NCI-H446 treated with DMSO at 0.1 percent for 48 hours (cell line): ENCODE data around the gene IGSF22.

Experiments
- DNase-seq: peaks from one replicate; lab custom pipeline; 2025; lab: John Stamatoyannopoulos, UW

IGSF22 gene

GRCh38 chr11:18726040-18726439 lies at the start of gene IGSF22:
Gene IGSF22, minus strand, starts transcription at chr11:18726188. Its CDS starts 1,952 bp downstream, at chr11:18724236.
- DNase-seq = no peak

GRCh38 chr11:18774801-18775200 lies 48.8 kb upstream of the IGSF22 start:
- no peak for DNase-seq

GRCh38 chr11:18773681-18774080 lies 47.7 kb upstream of the IGSF22 start:
- no peak for DNase-seq

- DNase-seq = no peak
Observed at GRCh38 chr11:18773104-18773503, 47.1 kb upstream of the IGSF22 start.

- DNase-seq = no peak
Observed at GRCh38 chr11:18772211-18772610, 46.2 kb upstream of the IGSF22 start.

GRCh38 chr11:18771266-18772035 lies 45.5 kb upstream of the IGSF22 start:
- no peak for DNase-seq

DNA sequence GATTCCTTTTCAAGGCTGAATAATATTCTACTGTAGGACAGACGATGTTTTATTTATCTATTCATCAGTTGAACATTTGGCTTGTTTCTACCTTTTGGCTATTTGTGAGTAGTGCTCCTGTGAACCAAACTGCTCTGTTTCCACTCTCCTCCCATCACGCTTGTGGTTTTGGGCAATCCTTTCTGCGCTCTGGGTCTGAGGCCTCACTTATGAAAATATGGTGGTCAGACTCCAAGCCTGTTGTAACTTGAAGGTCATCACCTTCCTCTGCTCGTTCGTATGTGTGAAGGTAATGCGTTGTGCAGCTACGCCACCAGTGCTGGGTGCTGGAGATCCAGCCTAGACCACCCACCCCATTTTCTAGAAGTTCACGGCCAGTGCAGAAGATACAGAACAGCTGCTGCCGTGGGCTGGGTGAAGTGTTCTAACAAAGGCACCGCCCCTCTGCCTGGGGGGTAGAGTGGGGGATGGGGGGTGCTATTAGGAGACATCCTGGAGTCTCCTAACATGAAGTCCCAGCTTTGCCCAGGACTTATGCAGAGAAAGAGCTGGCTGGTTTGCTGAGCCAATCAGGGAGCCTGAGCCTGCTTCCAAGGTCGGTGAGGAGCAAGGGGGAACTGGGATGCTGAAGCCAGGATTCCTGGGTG lies 44.6 kb upstream of the IGSF22 start:
- no peak for DNase-seq

DNA sequence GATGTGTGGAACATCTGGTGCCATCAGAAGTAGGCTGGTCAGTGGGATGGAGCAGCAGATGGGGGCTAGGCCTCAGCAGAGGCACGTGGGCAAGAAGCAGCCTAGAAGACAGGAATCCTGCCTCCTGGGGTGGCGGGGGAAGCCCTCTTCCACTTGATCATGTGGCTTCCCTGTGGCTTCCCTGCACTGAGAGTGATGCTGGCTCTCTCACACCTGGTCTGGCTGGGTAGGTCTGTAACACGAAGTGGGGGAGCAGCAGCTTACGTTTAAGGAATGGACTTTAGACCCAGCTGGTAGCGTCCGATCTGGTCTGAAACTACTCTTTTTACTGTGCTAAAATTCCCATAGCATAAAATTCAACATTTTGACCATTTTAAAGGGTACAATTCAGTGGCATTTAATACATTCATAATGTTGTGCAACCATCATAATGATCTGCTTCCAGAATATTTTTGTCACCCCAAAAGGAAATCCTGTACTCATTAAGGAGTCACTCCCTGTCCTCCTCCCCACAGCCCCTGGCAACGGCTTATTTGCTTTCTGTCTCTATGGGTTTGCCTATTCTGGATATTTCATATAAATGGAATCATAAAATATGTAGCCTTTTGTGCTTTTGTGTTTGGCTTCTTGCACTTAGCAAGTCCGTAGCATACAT lies 43.9 kb upstream of the IGSF22 start:
- DNase-seq = no peak

GRCh38 chr11:18768978-18769377 lies 43.0 kb upstream of the IGSF22 start:
- no peak for DNase-seq

DNA sequence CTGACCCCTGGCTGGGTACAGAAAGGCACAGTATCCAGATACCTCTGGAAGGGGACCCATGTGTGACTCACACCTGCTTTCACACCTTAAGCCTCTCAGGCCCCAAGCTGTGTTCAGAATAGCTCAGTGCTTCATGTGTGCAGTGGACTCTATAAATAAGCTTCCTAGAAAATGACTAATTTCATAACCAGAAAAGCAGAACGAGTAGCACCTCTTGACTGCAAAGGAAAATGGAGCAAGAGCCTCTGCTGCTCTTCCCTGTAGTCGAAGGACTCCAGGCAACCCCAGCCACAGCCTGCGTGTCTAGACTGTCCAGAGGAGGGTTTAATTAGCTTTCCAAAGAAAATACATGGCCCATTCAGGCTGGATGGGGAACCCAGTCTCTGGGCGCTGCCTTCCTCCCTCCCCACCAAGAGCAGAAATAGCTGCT lies 42.5 kb upstream of the IGSF22 start:
- DNase-seq = no peak

DNA sequence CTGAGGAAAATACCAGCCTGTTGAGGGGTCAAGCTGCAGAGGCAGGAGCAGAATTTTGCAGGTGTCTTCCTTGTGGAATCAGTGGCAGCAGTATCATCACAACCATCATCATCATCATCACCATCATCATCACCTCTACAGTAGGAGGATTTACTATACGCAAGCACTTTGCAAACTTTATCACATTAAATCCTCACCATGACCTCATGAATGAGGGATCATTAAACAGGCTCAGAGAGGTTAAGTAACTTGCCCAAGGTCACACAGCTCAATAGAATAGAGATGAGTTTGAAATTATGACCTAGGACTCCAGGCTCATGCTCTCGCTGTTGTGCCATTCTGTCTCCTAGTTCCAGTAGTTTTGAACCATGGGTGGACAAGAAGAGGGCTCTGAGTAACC lies 40.0 kb upstream of the IGSF22 start:
- no peak for DNase-seq

DNA sequence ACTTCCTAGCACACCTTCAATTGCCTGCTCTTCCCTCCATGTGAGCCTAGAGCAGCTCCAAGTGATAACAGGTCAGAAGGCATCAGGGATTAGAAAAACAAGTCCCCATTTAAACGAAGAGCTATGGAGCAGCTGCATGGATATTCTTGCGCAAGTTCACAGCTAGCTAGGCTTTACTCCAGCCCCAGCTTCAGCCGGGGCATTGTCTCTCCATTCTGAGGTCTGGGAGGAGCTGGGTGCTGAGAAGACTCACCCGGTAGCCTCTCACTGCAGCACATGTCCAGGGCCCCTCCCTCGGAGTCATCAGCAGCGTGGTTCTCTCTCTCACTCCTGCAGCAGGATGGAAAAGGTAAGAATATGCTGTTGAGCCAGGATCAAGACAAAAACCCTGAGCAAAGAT lies 39.6 kb upstream of the IGSF22 start:
- no peak for DNase-seq

DNA sequence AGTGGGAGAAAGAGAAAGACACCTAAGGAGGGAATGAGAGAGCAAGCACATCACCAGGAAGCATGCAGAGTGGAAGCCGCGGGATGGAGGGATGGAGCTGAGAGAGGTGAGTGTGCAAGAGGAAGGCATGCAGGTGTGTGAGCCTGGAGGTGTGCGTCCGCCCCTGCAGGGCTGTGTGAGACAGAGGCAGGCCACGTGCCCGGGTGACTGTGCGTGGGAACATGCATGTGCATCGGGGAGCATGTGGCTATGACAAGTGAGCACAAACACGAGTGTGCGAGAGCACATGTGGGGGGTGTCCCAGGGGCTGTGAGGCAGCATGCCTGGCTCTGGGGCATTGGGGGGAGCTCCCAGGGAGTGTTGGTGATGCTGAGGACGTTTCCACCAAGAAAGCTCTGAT lies 35.8 kb upstream of the IGSF22 start:
- no peak for DNase-seq

DNA sequence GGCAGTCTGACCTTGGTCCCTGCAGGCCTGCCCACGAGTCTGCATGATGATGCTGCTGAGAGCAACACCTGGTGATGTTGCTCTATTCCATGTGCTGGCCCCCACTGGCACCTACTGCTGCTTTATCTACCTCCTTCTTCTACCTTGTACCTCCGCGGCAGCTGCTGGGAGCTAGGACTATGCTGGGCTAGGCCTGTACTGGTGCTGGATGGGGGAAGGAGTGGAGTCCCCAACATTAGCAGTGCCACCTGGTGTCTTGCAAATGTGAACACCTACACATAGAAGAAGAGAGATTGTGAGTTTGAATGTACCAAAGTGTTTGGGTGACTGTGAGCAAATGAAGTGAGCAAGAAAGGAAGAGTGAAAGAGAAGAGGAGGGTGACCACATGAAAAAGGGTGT lies 35.2 kb upstream of the IGSF22 start:
- no peak for DNase-seq

DNA sequence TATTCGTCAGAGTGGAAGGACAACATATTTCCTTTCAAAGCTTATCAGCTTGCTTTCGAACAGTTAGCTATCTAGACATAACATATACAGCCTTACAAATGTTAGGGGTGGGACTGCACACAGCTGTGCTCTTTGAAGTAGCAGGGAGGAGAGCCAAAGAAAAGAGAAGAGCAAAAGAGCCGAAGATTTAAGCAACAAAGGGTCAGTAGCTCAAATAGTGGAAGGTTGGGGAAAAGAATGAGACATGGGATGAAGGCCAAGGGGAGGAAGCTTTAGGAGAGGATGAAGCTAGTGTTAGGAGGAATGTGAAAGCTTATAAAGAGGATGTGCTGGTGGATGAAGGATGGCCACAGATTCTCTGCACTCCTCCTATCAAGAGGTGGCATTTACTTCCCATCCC lies 31.8 kb upstream of the IGSF22 start:
- no peak for DNase-seq

GRCh38 chr11:18756889-18757288 lies 30.9 kb upstream of the IGSF22 start:
- DNase-seq = no peak

DNA sequence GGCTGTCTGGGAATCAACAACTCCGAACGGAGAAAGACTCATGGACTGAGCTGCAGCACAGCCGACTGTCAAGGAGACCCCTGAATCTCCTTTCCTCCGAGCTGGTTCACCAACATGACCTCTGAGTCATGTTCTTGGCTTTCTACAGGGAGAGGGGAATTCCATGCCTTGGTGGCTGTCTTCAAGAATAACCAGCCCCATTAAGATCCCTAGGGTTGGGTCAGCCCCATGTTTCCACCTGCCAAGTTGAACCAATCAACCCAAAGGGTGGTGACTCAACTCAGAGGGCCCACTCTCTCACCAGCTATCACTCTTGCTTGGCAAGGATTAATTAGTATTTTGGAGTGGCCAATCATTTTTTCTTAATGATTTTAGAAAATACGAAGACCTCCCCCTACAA lies 28.3 kb upstream of the IGSF22 start:
- DNase-seq = no peak

GRCh38 chr11:18752502-18752901 lies 26.5 kb upstream of the IGSF22 start:
- DNase-seq = no peak

GRCh38 chr11:18750944-18751343 lies 25.0 kb upstream of the IGSF22 start:
- no peak for DNase-seq

GRCh38 chr11:18749681-18750319 lies 23.8 kb upstream of the IGSF22 start:
- DNase-seq = peak; percentile 5

DNA sequence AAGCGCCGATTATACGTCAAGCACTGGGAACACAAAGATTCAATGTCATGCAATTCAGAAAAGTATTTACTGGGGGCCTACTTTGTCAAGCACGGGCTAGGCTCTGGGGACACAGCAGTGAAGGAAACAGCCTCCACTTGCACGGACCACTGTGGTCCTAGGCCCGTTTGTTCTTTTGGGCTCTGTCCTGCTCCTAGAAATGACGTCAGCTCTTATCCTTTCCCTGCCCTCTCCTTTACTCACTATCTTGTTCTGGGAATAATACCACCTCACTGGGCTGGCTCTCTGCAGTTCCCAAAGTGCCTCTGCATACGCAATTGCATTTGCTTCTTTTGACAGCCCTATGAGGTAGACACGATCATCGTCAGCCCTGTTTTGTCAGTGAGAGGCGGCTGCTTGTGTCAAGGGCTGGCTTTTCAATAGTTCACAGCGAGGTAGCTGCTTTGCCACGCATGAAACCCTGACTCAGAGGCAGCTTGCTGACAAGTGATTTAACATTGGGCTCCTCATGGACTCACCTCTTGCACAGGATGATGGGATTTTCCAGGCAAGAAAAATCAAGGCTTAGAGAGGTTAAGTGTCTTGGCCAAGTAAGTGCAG lies 22.9 kb upstream of the IGSF22 start:
- no peak for DNase-seq

GRCh38 chr11:18745251-18745650 lies 19.3 kb upstream of the IGSF22 start:
- no peak for DNase-seq
